DOHH2 (cell line): Measurements from ENCODE around the gene COTL1.

Experiments used
- CTCF ChIP-seq: fragments of 200-600 bp; sonication (generic); IDR thresholded peaks from one replicate; pipeline ENCODE4 v1.5.1; 2014; ENCODE audit warnings: antibody characterized with exemption, mild to moderate bottlenecking, low read depth, low read length; ENCODE audit not compliant: poor library complexity, severe bottlenecking
- EZH2phosphoT487 ChIP-seq: fragments of 200-600 bp; sonication (generic); IDR thresholded peaks from 2 replicates; pipeline ENCODE4 v1.6.1; 2017; ENCODE audit warnings: borderline replicate concordance, mild to moderate bottlenecking, antibody characterized with exemption, low read length, moderate library complexity, mixed read lengths

- no peak for TF ChIP-seq CTCF
- no peak for TF ChIP-seq EZH2phosphoT487
Observed at GRCh38 chr16:84519855-84520254, 98.0 kb downstream of the COTL1 start.
